ENCODE measurements around the gene DLG5.

Gene DLG5

GRCh38 chr10:77946084-77946483, 19.5 kb upstream of the DLG5 start:
- no peak overlapping the region for H3K27ac ChIP-seq (ENCODE audit: low read length)
- TF ChIP-seq CTCF (IDR thresholded peaks at IDR 0.05; ENCODE audit: low read depth, low read length) (no peak), EZH2phosphoT487 (IDR thresholded peaks at IDR 0.05; ENCODE audit: low read depth) (no peak)
- H2AFZ ChIP-seq (ENCODE audit: low read depth, low read length): no peak overlapping the region
- H3K79me2 ChIP-seq (ENCODE audit: low read length): no peaks in the 10 kb centered on the region
- no peaks in the 10 kb centered on the region for H3K9me3 ChIP-seq (ENCODE audit: insufficient read depth, low read length)
- H3K4me2 ChIP-seq (ENCODE audit: low read length): no peak overlapping the region
- H3K4me1 ChIP-seq (ENCODE audit: low read length): peaks cover 4% of the 10 kb centered on the region; the same call in 1 of the 2 replicates
- no peaks in the 10 kb centered on the region for H3K36me3 ChIP-seq (replicated peaks; ENCODE audit: low read depth, low read length)
- H3K9ac ChIP-seq (ENCODE audit: low read length): no peak overlapping the region
- H3K27me3 ChIP-seq (ENCODE audit: low read depth, low read length): no peaks in the 10 kb centered on the region
- no peak overlapping the region for H3K4me3 ChIP-seq (ENCODE audit: low read length)
- no peaks in the 10 kb centered on the region for H4K20me1 ChIP-seq (ENCODE audit: insufficient read depth, low read length)

GRCh38 chr10:77944519-77944918, 18.0 kb upstream of the DLG5 start:
- Histone ChIP-seq H3K4me1 (ENCODE audit: low read length) (peaks cover 4% of the 10 kb centered on the region; the same call in 1 of the 2 replicates), H3K27me3 (ENCODE audit: low read depth, low read length) (no peaks in the 10 kb centered on the region), H3K36me3 (replicated peaks; ENCODE audit: low read depth, low read length) (no peaks in the 10 kb centered on the region), H4K20me1 (ENCODE audit: insufficient read depth, low read length) (no peaks in the 10 kb centered on the region), H2AFZ (ENCODE audit: low read depth, low read length) (no peak overlapping the region), H3K79me2 (ENCODE audit: low read length) (no peaks in the 10 kb centered on the region), H3K9ac (ENCODE audit: low read length) (no peak overlapping the region), H3K27ac (ENCODE audit: low read length) (no peak overlapping the region), H3K4me3 (ENCODE audit: low read length) (no peak overlapping the region), H3K4me2 (ENCODE audit: low read length) (no peak overlapping the region), H3K9me3 (ENCODE audit: insufficient read depth, low read length) (no peaks in the 10 kb centered on the region)
- TF ChIP-seq EZH2phosphoT487 (IDR thresholded peaks at IDR 0.05; ENCODE audit: low read depth) (no peak), CTCF (IDR thresholded peaks at IDR 0.05; ENCODE audit: low read depth, low read length) (no peak)

GRCh38 chr10:77943121-77943901, 16.8 kb upstream of the DLG5 start:
- no peak overlapping the region for H3K9ac ChIP-seq (ENCODE audit: low read length)
- H3K4me1 ChIP-seq (ENCODE audit: low read length): peaks cover 4% of the 10 kb centered on the region; the same call in 1 of the 2 replicates
- no peak overlapping the region for H3K4me2 ChIP-seq (ENCODE audit: low read length)
- no peaks in the 10 kb centered on the region for H3K36me3 ChIP-seq (replicated peaks; ENCODE audit: low read depth, low read length)
- no peaks in the 10 kb centered on the region for H3K79me2 ChIP-seq (ENCODE audit: low read length)
- H3K27ac ChIP-seq (ENCODE audit: low read length): no peak overlapping the region
- H2AFZ ChIP-seq (ENCODE audit: low read depth, low read length): no peak overlapping the region
- H3K4me3 ChIP-seq (ENCODE audit: low read length): no peak overlapping the region
- no peaks in the 10 kb centered on the region for H3K9me3 ChIP-seq (ENCODE audit: insufficient read depth, low read length)
- TF ChIP-seq EZH2phosphoT487 (IDR thresholded peaks at IDR 0.05; ENCODE audit: low read depth) (no peak), CTCF (IDR thresholded peaks at IDR 0.05; ENCODE audit: low read depth, low read length) (no peak)
- H4K20me1 ChIP-seq (ENCODE audit: insufficient read depth, low read length): no peaks in the 10 kb centered on the region
- no peaks in the 10 kb centered on the region for H3K27me3 ChIP-seq (ENCODE audit: low read depth, low read length)

- H2AFZ ChIP-seq (ENCODE audit: low read depth, low read length): no peak overlapping the region
- H3K4me1 ChIP-seq (ENCODE audit: low read length): peaks cover 4% of the 10 kb centered on the region; the same call in 1 of the 2 replicates
- H3K4me3 ChIP-seq (ENCODE audit: low read length): no peak overlapping the region
- H3K9me3 ChIP-seq (ENCODE audit: insufficient read depth, low read length): no peaks in the 10 kb centered on the region
- no peaks in the 10 kb centered on the region for H3K79me2 ChIP-seq (ENCODE audit: low read length)
- H3K27me3 ChIP-seq (ENCODE audit: low read depth, low read length): no peaks in the 10 kb centered on the region
- H3K36me3 ChIP-seq (replicated peaks; ENCODE audit: low read depth, low read length): no peaks in the 10 kb centered on the region
- H3K9ac ChIP-seq (ENCODE audit: low read length): no peak overlapping the region
- H3K27ac ChIP-seq (ENCODE audit: low read length): no peak overlapping the region
- TF ChIP-seq CTCF (IDR thresholded peaks at IDR 0.05; ENCODE audit: low read depth, low read length) (no peak), EZH2phosphoT487 (IDR thresholded peaks at IDR 0.05; ENCODE audit: low read depth) (no peak)
- H3K4me2 ChIP-seq (ENCODE audit: low read length): no peak overlapping the region
- H4K20me1 ChIP-seq (ENCODE audit: insufficient read depth, low read length): no peaks in the 10 kb centered on the region
Measured at GRCh38 chr10:77941790-77942189, 15.2 kb upstream of the DLG5 start.

Measured in OCI-LY3 (cell line).